GM20000 (cell line): ENCODE measurements around the gene FBN2.
"Not testable (repeated sequence)": the region's sequence is repeated elsewhere in the genome, so short reads cannot be mapped to it uniquely, and the experiment has no call there.

Source experiments
- DNase-seq: peaks from one replicate; pipeline ENCODE4 v3.0.0; 2012; ENCODE audit warnings: low spot score
- TF ChIP-seq, protein P1 (sequence below): IDR thresholded peaks from 2 replicates; pipeline ENCODE4 v1.5.1; 2012; ENCODE audit warnings: mild to moderate bottlenecking, control low read depth; ENCODE audit errors: extremely low read depth, missing control alignments

The FBN2 gene

DNA sequence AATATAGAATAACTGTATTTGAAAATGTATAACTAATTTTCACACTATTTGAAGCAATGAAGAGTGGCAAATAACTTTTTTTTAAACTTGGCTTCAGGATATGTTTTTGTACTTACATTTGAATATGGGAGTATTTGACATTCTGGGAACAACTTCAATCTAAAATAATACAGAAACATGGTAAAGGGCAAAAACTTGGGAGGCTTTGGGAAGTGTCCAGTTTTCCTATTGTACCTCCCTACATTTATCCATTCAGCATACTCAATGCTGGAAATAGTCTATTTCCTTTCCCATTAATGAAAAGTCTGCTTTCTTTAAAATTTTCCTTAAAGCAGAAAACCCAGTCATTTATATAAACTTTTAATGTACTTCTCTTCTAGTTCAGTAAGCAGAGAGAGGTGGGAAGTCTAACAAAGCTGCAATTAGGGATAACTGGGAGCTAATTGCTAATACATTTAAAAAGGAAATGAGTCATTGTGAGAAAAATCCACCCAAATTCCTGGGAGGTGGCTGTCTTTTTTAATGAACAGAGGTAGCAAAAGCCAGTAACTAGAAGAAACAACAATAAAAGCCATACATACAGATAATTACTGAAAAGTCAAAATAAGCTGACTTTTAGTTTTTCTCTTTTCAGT, 128.8 kb downstream of the FBN2 start:
- DNase-seq = no peak
- TF ChIP-seq, protein P1, sequence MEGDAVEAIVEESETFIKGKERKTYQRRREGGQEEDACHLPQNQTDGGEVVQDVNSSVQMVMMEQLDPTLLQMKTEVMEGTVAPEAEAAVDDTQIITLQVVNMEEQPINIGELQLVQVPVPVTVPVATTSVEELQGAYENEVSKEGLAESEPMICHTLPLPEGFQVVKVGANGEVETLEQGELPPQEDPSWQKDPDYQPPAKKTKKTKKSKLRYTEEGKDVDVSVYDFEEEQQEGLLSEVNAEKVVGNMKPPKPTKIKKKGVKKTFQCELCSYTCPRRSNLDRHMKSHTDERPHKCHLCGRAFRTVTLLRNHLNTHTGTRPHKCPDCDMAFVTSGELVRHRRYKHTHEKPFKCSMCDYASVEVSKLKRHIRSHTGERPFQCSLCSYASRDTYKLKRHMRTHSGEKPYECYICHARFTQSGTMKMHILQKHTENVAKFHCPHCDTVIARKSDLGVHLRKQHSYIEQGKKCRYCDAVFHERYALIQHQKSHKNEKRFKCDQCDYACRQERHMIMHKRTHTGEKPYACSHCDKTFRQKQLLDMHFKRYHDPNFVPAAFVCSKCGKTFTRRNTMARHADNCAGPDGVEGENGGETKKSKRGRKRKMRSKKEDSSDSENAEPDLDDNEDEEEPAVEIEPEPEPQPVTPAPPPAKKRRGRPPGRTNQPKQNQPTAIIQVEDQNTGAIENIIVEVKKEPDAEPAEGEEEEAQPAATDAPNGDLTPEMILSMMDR = no peak

DNA sequence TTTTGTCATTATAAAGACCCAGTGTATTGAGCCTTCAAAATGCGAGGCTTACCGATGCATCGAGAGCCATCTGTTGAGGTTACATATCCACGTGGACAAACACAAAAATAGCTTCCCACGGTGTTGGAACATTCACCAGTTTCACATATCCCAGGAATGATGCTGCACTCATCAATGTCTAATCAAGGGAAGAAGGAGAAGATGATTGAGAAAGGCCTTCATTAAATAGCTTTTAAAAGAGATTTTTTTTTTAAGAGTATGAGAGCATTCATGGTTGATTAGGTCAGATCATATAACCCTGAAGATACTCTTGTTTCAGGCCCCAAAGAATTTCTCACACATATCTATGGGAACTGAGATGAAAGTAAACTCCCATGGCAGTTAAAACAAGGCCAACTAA, 129.4 kb downstream of the FBN2 start:
- no peak for DNase-seq

DNA sequence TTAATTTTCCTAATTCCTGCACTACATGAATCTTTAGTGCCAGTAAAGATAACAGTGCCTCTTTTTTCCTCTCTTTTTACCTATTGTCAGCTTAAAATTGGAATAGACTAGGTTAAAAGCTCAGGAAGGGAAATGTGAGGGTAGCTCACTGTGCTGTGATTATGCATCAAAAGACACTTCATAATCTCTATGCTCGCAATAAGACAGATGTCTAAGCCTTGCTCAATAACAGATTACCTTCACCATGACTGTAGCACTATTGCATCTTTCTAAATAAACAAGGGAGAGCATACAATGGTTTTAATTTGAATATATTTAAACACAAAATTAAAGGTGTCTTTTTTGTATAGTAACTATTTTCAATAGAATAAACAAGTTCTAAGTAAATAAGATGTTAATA, 130.1 kb downstream of the FBN2 start:
- TF ChIP-seq, protein P1 = no peak
- no peak for DNase-seq

More for the DNA sequence above, 129.4 kb downstream of the FBN2 start:
- TF ChIP-seq, protein P1 = no peak

DNA sequence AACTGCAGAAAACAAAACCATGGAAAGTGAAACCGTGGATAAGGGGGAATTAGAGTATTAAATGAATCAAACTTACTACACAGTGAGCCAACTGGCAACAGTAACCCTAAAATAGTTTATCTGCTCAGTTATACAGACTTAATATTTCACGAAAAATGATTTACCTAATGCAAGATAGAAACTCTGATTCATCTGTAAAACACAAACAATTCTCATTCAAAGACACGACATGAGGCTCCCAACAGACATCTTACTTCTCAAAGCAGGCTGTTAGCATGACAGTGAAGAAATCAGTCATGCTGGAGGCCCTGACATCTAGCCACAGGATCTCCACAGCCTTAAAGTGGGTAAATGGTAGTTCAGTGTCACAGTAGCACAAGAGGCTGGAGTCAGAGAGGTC, 131.2 kb downstream of the FBN2 start:
- TF ChIP-seq, protein P1 = no peak
- DNase-seq = no peak

DNA sequence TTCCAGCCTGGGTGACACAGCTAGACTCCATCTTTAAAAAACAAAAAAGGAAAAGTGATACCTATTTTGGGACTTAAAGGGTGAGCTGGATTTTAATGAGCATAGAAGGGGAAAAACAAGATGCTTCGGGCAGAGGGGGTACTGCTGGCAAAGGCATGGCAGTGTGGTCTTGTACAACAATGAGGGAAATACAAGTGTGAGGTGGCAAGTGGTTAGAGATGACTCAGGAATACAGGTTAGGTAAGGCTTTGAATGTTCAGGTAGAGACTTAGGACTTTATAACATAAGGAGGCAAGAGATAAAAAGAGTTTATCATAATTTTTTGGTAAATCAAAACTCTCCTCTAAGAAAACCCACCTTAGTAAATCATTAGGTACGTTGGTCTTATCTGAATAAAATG, 132.9 kb downstream of the FBN2 start:
- DNase-seq = no peak
- TF ChIP-seq, protein P1 = no peak

DNA sequence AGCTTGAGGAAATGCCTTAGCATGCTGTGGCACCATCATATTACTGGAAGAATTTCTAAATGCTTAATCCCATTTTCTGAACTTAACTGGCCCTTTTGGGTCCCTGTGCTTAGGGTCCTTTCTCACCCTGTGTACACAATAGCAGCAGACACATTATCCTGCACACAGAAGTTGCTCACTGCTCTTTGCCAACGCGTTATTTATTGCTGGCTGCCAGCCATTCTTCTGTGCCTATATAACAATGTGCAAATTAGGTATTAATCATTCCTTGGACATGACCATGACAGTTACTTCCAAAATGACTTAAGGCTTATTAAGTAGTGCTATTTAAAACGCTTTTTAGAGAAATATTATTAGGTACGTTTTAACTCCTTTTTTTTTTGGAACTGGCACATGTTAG, 134.7 kb downstream of the FBN2 start:
- TF ChIP-seq, protein P1 = no peak
- DNase-seq = no peak

DNA sequence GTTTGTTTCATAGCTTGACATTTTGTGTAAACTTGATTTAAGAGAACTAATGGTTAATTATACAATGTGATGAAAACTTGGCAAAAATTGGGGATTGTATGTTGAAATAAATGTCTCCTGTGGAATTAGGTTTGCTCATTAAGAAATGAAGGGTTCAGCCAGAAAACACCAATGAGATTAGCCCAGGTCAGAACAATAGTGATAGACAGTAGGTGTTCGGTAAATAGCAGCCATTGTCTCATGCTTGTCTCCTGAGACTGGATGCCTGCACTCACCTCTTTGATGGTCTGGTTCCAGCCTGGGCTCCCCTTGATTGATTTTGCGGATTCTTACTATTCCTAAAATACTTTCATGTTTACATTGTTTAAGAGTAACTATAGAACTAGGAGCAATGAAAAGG, 135.5 kb downstream of the FBN2 start:
- no peak for DNase-seq
- TF ChIP-seq, protein P1 = no peak

DNA sequence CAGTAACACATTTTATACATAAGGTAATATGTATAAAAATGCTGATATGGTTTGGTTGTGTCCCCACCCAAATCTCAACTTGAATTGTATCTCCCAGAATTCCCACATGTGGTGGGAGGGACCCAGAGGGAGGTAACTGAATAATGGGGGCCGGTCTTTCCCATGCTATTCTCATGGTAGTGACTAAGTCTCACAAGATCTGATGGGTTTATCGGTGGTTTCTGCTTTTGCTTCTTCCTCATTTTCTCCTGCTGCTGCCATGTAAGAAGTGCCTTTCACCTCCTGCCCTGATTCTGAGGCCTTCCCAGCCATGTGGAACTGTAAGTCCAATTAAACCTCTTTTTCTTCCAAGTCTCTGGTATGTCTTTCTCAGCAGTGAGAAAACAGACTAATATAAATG, 137.3 kb downstream of the FBN2 start:
- not testable (repeated sequence) for DNase-seq
